Heart right ventricle (tissue), 16 donors: ENCODE measurements around the gene PPP6R3. TPM values are rescaled to one million over a fixed set of nuclear protein-coding genes. Genes with fewer than 3 reads are reported as not detected.

ENCODE experiments used
- ATAC-seq, 8 donors: fragments of 200-7000 bp; cut with Tn5 transposase; one replicate each; pipeline ENCODE4 v1.9.1; 2020; ENCODE audit warnings: mild to moderate bottlenecking in 8 of 8, moderate library complexity in 8 of 8, moderate number of reproducible peaks in 1 of 8
- DNase-seq, 2 donors: peaks; one replicate each; pipeline ENCODE4 v3.0.0-alpha.2; 2020
- H3K27ac ChIP-seq, 10 donors: fragments of 200-600 bp; sonication (generic) in 2 of 10; one replicate each; pipeline versions ENCODE4 v1.5.0 to v1.8.0; 2020 to 2022; ENCODE audit warnings: mild to moderate bottlenecking in 3 of 10
- H3K27me3 ChIP-seq, 7 donors: fragments of 200-600 bp; one replicate each; pipeline ENCODE4 v1.8.0; 2021 to 2022; ENCODE audit warnings: mild to moderate bottlenecking in 2 of 7
- H3K36me3 ChIP-seq, 9 donors: fragments of 200-600 bp; sonication (generic) in 1 of 9; one replicate each; pipeline versions ENCODE4 v1.5.0 to v1.8.0; 2020 to 2022; ENCODE audit warnings: mild to moderate bottlenecking in 2 of 9
- H3K4me1 ChIP-seq, 9 donors: fragments of 200-600 bp; sonication (generic) in 1 of 9; one replicate each; pipeline versions ENCODE4 v1.5.0 to v1.8.0; 2020 to 2022; ENCODE audit warnings: mild to moderate bottlenecking in 4 of 9
- H3K4me3 ChIP-seq, 10 donors: fragments of 200-600 bp; sonication (generic) in 2 of 10; one replicate each; pipeline versions ENCODE4 v1.5.0 to v1.8.0; 2020 to 2022; ENCODE audit warnings: mild to moderate bottlenecking in 7 of 10, moderate library complexity in 2 of 10
- H3K9me3 ChIP-seq, 11 donors: fragments of 200-600 bp in 10 of 11; sonication (generic) in 2 of 11; one replicate each; pipeline versions ENCODE4 v1.5.0 to v1.8.0; 2013 to 2022; ENCODE audit warnings: mild to moderate bottlenecking in 2 of 11, control low read depth in 1 of 11, moderate library complexity in 1 of 11
- WGBS, 2 donors: extraction: QIAGEN DNeasy Blood & Tissue Kit; methylation state at CpG; one replicate each; pipeline ENCODE4 v1.1.7; 2013; ENCODE audit warnings: inconsistent platforms in 1 of 2; 5-methylcytosine and 5-hydroxymethylcytosine counted together
- intact Hi-C, 10 donors: fragments of 100-400 bp; cut with DNase I; formaldehyde crosslinking; loops; one replicate each; pipeline versions ENCODE4 v1.11.1 to v1.14.2; 2022
- polyA plus RNA-seq, 2 donors: library from polyadenylated mRNA; stranded (reverse); fragments of 200-250 nt; gene quantifications; one replicate each; pipeline ENCODE4 v1.2.3, GENCODE V29; 2013
- total RNA-seq, 10 donors: library from RNA; stranded (reverse); fragmentation: NEBNext Ultra II Directional in 3 of 10; extraction: Animal tissue kit (Norgen Biotek cat#: 25700) in 3 of 10; gene quantifications; one replicate each; pipeline versions ENCODE4 v1.2.1 to v1.2.4, GENCODE V29; 2021 to 2023
- TF ChIP-seq, protein P1 (sequence below), 9 donors: fragments of 200-600 bp; sonication (generic) in 2 of 9; IDR thresholded peaks; one replicate each; pipeline versions ENCODE4 v1.5.0 to v1.8.0; 2021 to 2022; ENCODE audit warnings: antibody characterized with exemption in 9 of 9, mild to moderate bottlenecking in 5 of 9, moderate library complexity in 1 of 9
- donor health status: Arrhythmogenic right ventricular cardiomyopathy.
- donor health status: ischemic (EF 13 %, LVEDD 7.1; RV severe dilation, severe dysfunction).
- donor health status: healthy with polysubstance abuse.
- donor health status: DM: no; HTN: yes; CAD: no.
- donor health status: DM: no; HTN: no; CAD: no.
- donor health status: ischemic (EF 25% LVEDD 6.9; RV normal size, moderate dysfunction).
- donor health status: ischemic (EF 25% LVEDD 5.7; RV mildly dilated, moderate dysfunction).
- donor health status: healthy.
- donor health status: DM: yes; HTN: yes; CAD: no.
- donor health status: Ischemic cardiomyopathy.
- donor health status: ischemic (EF 35%, LVEDD 5.7; RV mildly dilated, moderate dysfunction).
- donor health status: nonischemic (EF 11% LVEDD 7.7; RV severe dilation, severe dysfunction).
- donor health status: DM: yes; HTN: yes; CAD: no.
- donor health status: PGD.
- donor health status: ischemic (EF 29% LVEDD 5.4; RV normal size, mild dysfunction).
- donor health status: nonischemic (EF 23%, LVEDD 6.1; RV moderate dilation, normal function).

Gene PPP6R3
- total and polyA plus RNA-seq, 12 donors, result 18.4 to 98.1 (median 80.8) TPM

GRCh38 chr11:68525930-68526329 is 65.4 kb downstream of the PPP6R3 start:
- H3K4me3 ChIP-seq, result no peak overlapping the region
- DNase-seq, result no peak
- H3K27ac ChIP-seq, result peak overlapping the region in 1 of 10 donors; percentile 80
- intact Hi-C loops, result loop anchor here in 4 of 10 donors (10.0 kb wide), 1 partner anchor 61 kb away; the partner anchor contains the start of gene PPP6R3 (in 4 of the 4)
- peaks cover 9 to 84% (median 62%) of the 10 kb centered on the region in 9 donors for H3K4me1 ChIP-seq
- TF ChIP-seq, protein P1, sequence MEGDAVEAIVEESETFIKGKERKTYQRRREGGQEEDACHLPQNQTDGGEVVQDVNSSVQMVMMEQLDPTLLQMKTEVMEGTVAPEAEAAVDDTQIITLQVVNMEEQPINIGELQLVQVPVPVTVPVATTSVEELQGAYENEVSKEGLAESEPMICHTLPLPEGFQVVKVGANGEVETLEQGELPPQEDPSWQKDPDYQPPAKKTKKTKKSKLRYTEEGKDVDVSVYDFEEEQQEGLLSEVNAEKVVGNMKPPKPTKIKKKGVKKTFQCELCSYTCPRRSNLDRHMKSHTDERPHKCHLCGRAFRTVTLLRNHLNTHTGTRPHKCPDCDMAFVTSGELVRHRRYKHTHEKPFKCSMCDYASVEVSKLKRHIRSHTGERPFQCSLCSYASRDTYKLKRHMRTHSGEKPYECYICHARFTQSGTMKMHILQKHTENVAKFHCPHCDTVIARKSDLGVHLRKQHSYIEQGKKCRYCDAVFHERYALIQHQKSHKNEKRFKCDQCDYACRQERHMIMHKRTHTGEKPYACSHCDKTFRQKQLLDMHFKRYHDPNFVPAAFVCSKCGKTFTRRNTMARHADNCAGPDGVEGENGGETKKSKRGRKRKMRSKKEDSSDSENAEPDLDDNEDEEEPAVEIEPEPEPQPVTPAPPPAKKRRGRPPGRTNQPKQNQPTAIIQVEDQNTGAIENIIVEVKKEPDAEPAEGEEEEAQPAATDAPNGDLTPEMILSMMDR (IDR thresholded peaks at IDR 0.05), result no peak
- H3K27me3 ChIP-seq, result no peaks in the 10 kb centered on the region
- peaks cover 0 to 91% (median 26%) of the 10 kb centered on the region in 9 donors for H3K36me3 ChIP-seq
- ATAC-seq, result no peak
- WGBS, 2 donors, result 70 to 76% methylated on average over 4 of the region's 4 CpGs
- H3K9me3 ChIP-seq, result no peaks in the 10 kb centered on the region

DNA sequence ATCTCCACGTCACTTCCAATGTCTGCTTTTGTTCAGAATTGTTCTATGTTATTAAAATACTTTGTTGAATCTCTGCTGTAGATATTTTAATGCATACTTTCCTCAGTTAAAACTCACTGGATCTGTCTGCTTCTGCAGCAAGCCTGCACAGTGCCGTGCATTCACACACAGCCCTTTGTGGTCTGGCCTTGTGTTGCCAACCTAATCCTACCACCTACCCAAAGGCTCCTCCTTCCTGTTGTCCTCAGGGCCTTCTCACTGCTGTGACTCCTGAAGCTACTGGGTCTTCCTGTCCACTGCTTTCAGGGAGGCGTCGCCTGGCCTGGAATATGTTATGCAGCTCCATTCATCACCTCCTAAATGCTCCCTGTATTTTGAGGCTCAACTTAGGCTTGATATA is 67.0 kb downstream of the PPP6R3 start:
- TF ChIP-seq, protein P1 (IDR thresholded peaks at IDR 0.05), result no peak
- H3K4me3 ChIP-seq, result no peak overlapping the region
- peaks cover 0 to 91% (median 23%) of the 10 kb centered on the region in 9 donors for H3K36me3 ChIP-seq
- peak in 1 of 8 donors; percentile 11 for ATAC-seq
- no peak for DNase-seq
- 59 to 74% methylated on average over 4 of the region's 4 CpGs for WGBS, 2 donors
- no peaks in the 10 kb centered on the region for H3K27me3 ChIP-seq
- H3K9me3 ChIP-seq, result no peaks in the 10 kb centered on the region
- H3K27ac ChIP-seq, result no peak overlapping the region
- peaks cover 13 to 85% (median 68%) of the 10 kb centered on the region in 9 donors for H3K4me1 ChIP-seq
- intact Hi-C loops, result loop anchor here in 4 of 10 donors (10.0 kb wide), 1 partner anchor 63 kb away; the partner anchor contains the start of gene PPP6R3 (in 4 of the 4)

DNA sequence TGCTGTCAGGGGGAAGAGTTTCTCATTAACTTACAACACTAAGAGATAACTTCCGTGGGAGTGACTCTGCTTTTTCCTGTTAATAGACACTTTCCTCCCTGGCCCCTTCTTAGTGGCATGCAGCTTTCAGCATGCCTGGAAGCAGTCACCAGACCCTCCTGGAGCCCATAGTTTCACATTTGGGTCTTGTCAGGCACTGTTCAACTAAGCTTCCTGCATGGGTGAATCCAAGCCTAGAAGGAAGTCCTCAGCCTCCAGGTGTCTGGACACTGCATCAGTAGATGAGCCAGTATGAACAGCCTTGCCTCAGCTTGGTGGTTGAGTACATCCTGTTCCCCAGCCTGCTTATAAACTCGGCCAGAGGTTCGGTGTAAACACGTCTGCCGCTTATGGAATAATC is 68.1 kb downstream of the PPP6R3 start:
- intact Hi-C loops, result loop anchor here in 4 of 10 donors (10.0 kb wide), 1 partner anchor 64 kb away; the partner anchor contains the start of gene PPP6R3 (in 4 of the 4)
- H3K27me3 ChIP-seq, result no peaks in the 10 kb centered on the region
- WGBS, 2 donors, result 33 to 53% methylated on average over 5 of the region's 5 CpGs
- no peak for DNase-seq
- peaks cover 0 to 90% (median 15%) of the 10 kb centered on the region in 9 donors for H3K36me3 ChIP-seq
- no peaks in the 10 kb centered on the region for H3K9me3 ChIP-seq
- peak overlapping the region in 3 of 10 donors; percentile 12 to 59 (median 39) for H3K27ac ChIP-seq
- TF ChIP-seq, protein P1 (IDR thresholded peaks at IDR 0.05), result no peak
- no peak overlapping the region for H3K4me3 ChIP-seq
- H3K4me1 ChIP-seq, result peaks cover 13 to 84% (median 72%) of the 10 kb centered on the region in 9 donors
- peak in 6 of 8 donors; percentile 5 to 61 (median 38) for ATAC-seq

- intact Hi-C loops, result no loop called here
- no peak for ATAC-seq
- 90 to 92% methylated on average over 4 of the region's 4 CpGs for WGBS, 2 donors
- DNase-seq, result no peak
- Histone ChIP-seq H3K9me3 (no peaks in the 10 kb centered on the region), H3K36me3 (peaks cover 0 to 81% (median 10%) of the 10 kb centered on the region in 9 donors), H3K27ac (no peak overlapping the region), H3K4me3 (no peak overlapping the region), H3K27me3 (no peaks in the 10 kb centered on the region), H3K4me1 (peaks cover 3 to 83% (median 52%) of the 10 kb centered on the region in 9 donors)
- TF ChIP-seq, protein P1 (IDR thresholded peaks at IDR 0.05), result no peak
These were observed 70.7 kb downstream of the PPP6R3 start for GRCh38 chr11:68531129-68531693.
